Measurements from ENCODE around the gene RPS27A. TPM values are rescaled to one million over a fixed set of nuclear protein-coding genes. Genes with fewer than 3 reads are reported as not detected.
"Not testable (repeated sequence)": the region's sequence is repeated elsewhere in the genome, so short reads cannot be mapped to it uniquely, and the experiment has no call there.

The RPS27A gene
- total and polyA plus RNA-seq, 9 donors, result 1,558 to 6,047 (median 2,035) TPM

- Histone ChIP-seq H3K27me3 (no peaks in the 10 kb centered on the region), H3K27ac (no peak overlapping the region), H3K9me3 (no peaks in the 10 kb centered on the region), H3K4me3 (no peak overlapping the region), H3K4me1 (ENCODE audit: insufficient read depth) (no peaks in the 10 kb centered on the region), H3K36me3 (no peaks in the 10 kb centered on the region)
- no peak for DNase-seq
- intact Hi-C loops (cut with DNase I), result no loop called here
- no peak for TF ChIP-seq POLR2A (IDR thresholded peaks at IDR 0.05)
- TF ChIP-seq CTCF (IDR thresholded peaks at IDR 0.05), result no peak
- TF ChIP-seq EP300 (IDR thresholded peaks at IDR 0.05), result no peak
- 88% methylated on average over 5 of the region's 5 CpGs for WGBS, 3 donors
Measured at GRCh38 chr2:55245411-55245810, 12.9 kb downstream of the RPS27A start.

GRCh38 chr2:55247025-55247424, 14.5 kb downstream of the RPS27A start:
- Histone ChIP-seq H3K27me3 (no peaks in the 10 kb centered on the region), H3K27ac (no peak overlapping the region), H3K9me3 (no peaks in the 10 kb centered on the region), H3K36me3 (no peaks in the 10 kb centered on the region), H3K4me1 (ENCODE audit: insufficient read depth) (no peaks in the 10 kb centered on the region), H3K4me3 (no peak overlapping the region)
- DNase-seq, result no peak
- intact Hi-C loops (cut with DNase I), result no loop called here
- no peak for TF ChIP-seq POLR2A (IDR thresholded peaks at IDR 0.05)
- no peak for TF ChIP-seq EP300 (IDR thresholded peaks at IDR 0.05)
- no peak for TF ChIP-seq CTCF (IDR thresholded peaks at IDR 0.05)
- 85 to 92% (median 91%) methylated on average over 5 of the region's 5 CpGs for WGBS, 3 donors

GRCh38 chr2:55252832-55253231, 20.3 kb downstream of the RPS27A start:
- 79 to 82% (median 82%) methylated on average over 3 of the region's 3 CpGs for WGBS, 3 donors
- TF ChIP-seq CTCF (IDR thresholded peaks at IDR 0.05), result no peak
- no peak for TF ChIP-seq POLR2A (IDR thresholded peaks at IDR 0.05)
- no peak for TF ChIP-seq EP300 (IDR thresholded peaks at IDR 0.05)
- Histone ChIP-seq H3K27ac (no peak overlapping the region), H3K4me1 (ENCODE audit: insufficient read depth) (no peaks in the 10 kb centered on the region), H3K27me3 (no peaks in the 10 kb centered on the region), H3K4me3 (no peak overlapping the region), H3K36me3 (no peaks in the 10 kb centered on the region), H3K9me3 (no peaks in the 10 kb centered on the region)
- no peak for DNase-seq
- intact Hi-C loops (cut with DNase I), result no loop called here

- intact Hi-C loops (cut with DNase I); H3K36me3 ChIP-seq; H3K9me3 ChIP-seq; H3K27ac ChIP-seq; DNase-seq; H3K4me3 ChIP-seq; H3K27me3 ChIP-seq; H3K4me1 ChIP-seq (ENCODE audit: insufficient read depth): not testable (repeated sequence)
- WGBS, 3 donors, result 81 to 89% (median 84%) methylated on average over 3 of the region's 3 CpGs
Measured at GRCh38 chr2:55259586-55259985, 27.1 kb downstream of the RPS27A start.

- TF ChIP-seq EP300 (IDR thresholded peaks at IDR 0.05), result no peak
- TF ChIP-seq POLR2A (IDR thresholded peaks at IDR 0.05), result no peak
- TF ChIP-seq CTCF (IDR thresholded peaks at IDR 0.05), result no peak
- intact Hi-C loops (cut with DNase I), result no loop called here
- Histone ChIP-seq H3K27me3 (no peaks in the 10 kb centered on the region), H3K27ac (peak overlapping the region; percentile 66 to 81), H3K4me1 (ENCODE audit: insufficient read depth) (peaks cover 2% of the 10 kb centered on the region), H3K36me3 (no peaks in the 10 kb centered on the region), H3K9me3 (no peaks in the 10 kb centered on the region), H3K4me3 (peak overlapping the region; percentile 68)
- WGBS, 3 donors, result 11 to 16% (median 13%) methylated on average over 13 of the region's 13 CpGs
- DNase-seq, result no peak
Measured at GRCh38 chr2:55268288-55268906, 35.9 kb downstream of the RPS27A start.

Data from ovary (tissue), 9 donors.